HG03354 (cell line): ENCODE results near the gene SGSM1.

Source experiments
- ATAC-seq: cut with Tn5 transposase; IDR thresholded peaks from one replicate; pipeline ENCODE4 v1.9.1; 2021; ENCODE audit warnings: mild to moderate bottlenecking; ENCODE audit not compliant: unreplicated experiment, poor library complexity, severe bottlenecking

Gene SGSM1, protein sequence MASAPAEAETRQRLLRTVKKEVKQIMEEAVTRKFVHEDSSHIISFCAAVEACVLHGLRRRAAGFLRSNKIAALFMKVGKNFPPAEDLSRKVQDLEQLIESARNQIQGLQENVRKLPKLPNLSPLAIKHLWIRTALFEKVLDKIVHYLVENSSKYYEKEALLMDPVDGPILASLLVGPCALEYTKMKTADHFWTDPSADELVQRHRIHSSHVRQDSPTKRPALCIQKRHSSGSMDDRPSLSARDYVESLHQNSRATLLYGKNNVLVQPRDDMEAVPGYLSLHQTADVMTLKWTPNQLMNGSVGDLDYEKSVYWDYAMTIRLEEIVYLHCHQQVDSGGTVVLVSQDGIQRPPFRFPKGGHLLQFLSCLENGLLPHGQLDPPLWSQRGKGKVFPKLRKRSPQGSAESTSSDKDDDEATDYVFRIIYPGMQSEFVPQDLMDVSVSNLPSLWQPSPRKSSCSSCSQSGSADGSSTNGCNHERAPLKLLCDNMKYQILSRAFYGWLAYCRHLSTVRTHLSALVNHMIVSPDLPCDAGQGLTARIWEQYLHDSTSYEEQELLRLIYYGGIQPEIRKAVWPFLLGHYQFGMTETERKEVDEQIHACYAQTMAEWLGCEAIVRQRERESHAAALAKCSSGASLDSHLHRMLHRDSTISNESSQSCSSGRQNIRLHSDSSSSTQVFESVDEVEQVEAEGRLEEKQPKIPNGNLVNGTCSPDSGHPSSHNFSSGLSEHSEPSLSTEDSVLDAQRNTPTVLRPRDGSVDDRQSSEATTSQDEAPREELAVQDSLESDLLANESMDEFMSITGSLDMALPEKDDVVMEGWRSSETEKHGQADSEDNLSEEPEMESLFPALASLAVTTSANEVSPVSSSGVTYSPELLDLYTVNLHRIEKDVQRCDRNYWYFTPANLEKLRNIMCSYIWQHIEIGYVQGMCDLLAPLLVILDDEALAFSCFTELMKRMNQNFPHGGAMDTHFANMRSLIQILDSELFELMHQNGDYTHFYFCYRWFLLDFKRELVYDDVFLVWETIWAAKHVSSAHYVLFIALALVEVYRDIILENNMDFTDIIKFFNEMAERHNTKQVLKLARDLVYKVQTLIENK

DNA sequence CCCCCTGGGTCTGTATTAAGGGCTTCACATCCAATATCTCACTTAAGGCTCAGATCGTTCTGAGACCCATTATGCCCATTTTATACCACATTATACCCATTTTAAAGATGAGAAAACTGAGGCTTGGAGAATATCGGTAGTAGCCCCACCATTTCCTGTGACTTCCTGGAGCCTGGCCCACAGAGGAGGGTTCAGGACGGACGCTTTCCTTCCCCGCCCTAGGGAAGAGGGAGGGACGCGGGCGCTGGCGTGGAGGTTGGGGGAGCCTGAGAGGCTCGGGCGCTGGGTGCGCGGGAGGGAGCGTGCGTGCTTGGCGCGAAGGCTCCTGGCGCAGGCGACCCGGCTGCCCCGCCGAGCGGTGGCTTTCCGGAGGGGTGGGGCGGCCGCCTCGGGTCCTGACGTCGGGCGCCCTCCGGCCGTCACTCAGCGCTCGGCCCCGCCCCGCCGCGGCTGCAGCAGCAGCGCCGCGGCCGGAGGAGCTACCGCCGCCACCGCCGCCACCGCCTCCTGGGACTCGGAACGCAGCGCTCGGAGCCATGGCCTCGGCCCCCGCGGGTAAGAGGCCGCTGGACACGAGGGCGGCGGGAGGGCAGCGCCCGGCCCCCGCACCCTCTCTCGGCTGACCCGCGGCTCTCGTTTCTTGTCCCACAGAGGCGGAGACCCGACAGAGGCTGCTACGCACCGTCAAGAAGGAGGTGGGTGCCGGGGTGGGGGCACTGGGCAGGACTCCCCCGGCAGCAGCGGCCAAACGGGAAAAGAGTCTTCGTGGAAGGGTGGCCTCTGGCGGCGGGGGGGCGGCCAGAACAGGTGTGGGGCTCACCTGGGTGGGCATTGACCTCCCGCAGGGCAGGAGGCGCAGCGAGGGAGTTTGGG, at the start of gene SGSM1:
SGSM1 (plus strand) TSS at position 422 of the 873 bp plus-strand sequence; CDS start at position 537, 115 bp downstream.
- ATAC-seq = no peak

DNA sequence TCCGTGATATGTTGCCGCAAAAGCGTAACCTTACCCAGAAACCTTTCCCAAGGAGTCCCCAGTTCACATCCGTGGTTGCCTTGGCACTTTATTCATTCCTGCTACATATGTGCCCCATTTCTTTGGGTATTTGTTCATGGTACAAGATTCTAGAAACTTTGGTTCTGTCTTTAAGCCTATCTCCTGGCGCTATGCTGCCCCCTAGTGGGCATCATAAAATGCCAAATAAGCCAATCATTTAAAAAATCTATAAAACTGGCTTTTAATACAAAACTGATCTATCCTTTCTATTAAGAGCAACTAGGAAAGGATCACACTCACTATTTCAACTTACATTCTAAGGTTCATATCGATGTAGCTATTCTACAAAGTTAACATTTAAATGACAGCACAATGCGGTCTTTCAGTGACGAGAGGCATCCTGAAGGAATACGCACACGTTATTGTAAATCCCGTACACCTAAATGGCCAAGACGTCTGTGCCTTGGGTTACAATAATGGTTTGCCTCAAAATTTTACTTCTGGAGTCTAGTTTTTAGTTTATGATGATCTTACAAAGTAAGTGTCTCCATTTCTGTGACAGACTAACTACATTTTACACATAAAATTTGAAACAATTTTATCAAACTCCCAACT, 47.7 kb upstream of the SGSM1 start:
- no peak for ATAC-seq

DNA sequence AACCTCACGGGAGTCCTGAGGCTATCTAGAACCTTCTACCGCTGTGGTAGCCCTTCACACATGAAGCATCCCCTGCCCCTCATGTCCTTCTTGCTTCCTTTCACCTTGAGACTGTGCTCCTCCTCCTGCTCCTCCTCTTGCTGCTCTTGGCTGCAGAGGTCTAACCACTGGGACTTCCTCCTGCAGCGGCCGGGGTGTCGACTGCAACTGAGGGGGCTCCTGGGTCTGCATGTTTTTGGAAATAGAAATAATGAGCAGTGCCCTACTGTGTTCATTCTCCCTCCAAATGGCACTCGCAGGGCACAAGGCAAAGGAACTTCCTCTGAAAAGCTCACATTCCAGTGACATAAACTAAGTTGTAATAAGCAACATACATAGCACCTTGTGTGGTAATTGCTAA, 46.2 kb upstream of the SGSM1 start:
- ATAC-seq = no peak

DNA sequence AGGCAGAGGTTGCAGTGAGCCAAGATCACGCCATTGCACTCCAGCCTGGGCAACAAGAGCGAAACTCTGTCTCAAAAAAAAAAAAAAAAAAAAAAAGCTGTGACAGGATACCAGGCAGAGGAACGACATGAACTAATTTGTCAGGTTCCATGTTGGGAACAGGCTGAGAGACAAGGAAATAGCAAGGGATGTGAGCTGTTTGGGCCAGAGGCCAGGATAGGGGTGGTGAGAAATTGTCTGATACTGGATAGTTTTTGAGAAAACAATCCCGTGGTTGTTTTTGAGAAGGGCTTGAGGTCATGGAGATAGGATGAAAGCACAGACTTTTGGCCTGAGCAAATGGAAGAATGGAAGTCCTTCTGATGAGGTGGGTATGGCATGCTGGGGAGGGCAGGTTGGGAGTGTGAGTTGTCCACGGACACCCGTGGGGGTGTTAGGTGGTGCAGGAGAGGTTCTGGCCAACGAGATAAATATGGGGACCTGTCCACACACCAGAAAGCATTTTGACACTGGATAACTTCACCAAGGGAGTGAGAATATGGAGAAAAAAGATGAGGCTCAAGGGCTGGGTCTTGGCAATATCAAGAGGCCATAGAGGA, 45.2 kb upstream of the SGSM1 start:
- no peak for ATAC-seq

DNA sequence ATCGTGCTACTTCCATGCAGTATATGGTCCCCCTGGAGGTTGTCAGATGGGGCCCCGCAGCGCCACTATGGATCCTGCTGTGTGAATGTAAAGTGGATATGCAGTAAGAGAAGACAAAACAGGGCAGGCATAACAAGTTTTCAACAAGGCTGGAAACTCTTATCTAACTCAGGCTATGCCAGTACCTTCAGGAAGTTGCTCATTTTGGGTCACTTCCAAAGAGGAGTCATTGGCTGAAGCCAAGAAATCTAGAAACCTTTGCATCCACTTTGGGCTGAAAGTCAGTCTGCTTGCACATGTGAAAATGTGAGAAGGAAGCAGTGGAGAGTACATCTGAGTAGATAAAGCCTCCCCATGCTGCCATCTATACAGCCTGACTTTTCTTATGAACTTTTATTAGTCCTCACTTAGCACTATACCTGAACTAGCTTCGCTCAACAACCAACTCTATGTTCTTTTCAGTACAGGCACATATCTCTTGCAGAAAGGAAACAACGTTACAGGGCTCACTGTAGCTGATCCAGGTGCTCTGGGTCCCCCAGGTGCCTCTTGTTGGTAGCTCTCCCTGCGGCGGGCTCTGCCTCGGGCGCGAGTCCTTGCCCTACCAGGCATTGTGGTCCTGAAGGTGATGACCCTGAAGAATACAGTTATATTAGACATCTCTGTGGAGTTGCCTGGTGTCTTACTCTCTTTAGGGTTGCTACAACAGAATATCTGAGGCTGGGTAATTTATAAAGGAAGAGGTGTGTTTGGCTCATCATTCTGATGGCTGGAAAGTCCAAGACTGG, 43.9 kb upstream of the SGSM1 start:
- ATAC-seq = no peak

DNA sequence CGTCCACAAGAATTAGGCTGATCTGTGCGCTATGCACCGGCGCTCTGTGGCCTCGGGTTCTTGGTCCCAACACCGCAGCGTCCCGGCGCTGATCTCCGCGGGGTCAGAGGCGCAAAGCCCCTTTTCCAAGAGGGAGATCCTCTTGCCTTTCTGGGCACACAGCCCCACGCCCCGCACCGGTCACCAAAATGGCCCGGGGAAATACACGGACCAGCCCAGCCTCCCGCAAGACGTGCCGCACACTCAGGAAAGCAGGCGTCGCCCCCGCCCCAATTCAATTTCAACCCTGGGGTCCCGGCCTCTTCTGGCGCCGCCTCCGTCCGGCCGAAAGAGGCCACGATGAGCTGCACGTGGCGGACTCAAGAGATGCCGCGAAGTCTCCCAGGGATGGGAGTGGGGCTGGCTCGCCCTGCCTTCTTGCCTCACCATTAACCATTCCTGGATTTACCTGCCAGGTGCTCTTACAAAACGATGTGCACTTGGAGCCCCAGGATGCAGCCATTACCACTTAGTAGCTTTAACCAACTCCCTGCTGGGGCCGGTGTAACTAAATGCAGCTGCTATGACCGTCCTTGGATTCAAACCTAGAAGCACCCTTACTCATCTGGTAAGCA, 42.0 kb upstream of the SGSM1 start:
- no peak for ATAC-seq

DNA sequence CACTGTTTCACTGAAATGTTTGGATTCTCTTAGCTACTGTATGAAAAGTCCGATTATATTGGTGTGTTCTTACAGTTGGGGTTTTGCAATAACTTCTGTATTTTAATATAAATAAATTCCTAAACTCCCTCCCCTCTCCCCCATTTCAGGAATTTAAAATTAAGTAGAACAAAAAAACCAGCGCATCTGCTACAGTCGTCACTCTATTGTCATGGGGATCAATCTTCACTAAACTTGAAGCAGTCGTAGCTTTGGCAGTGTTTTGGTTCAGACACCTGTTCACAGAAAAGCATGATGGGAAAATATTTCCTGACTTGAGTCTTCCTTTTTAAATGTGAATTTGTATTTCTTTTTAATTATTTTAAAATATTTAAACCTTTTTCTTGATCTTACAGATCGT, 40.8 kb upstream of the SGSM1 start:
- no peak for ATAC-seq

DNA sequence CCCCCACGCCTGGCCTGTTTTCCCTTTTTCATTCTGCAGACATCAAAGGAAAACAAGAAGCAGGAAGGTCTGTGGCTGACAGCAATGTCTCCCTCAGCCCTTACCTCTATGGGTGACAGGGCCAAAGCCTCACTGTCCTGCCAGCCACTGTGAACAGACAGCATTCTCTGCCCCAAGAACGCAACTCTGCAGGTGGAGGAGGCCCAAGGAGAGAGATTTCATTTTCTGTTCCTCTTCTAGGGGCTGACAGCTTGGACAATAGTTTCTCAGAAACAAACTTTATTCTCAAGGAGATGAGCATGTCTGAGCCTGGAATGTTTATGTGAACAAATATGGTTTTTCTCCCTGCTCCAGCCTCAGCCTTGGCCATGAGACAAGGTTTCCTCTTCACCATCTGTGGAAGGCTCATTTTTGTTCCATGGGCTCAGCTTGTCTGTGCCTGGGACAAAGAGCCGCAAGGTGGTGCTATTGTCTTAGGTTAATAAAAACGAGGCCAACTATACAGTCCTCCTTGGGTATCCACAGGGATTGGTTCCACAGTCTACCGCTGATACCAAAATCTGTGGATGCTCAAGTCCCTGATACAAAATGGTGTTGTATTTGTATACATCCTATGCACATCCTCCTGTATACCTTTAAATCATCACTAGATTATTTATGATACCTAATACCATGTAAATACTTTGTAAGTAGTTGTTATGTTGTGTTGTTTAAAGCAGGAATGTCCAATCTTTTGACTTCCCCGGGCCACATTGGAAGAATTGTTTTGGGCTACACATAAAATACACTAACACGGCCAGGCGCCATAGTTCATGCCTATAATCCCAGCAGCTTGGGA, 37.3 kb upstream of the SGSM1 start:
- ATAC-seq = no peak

DNA sequence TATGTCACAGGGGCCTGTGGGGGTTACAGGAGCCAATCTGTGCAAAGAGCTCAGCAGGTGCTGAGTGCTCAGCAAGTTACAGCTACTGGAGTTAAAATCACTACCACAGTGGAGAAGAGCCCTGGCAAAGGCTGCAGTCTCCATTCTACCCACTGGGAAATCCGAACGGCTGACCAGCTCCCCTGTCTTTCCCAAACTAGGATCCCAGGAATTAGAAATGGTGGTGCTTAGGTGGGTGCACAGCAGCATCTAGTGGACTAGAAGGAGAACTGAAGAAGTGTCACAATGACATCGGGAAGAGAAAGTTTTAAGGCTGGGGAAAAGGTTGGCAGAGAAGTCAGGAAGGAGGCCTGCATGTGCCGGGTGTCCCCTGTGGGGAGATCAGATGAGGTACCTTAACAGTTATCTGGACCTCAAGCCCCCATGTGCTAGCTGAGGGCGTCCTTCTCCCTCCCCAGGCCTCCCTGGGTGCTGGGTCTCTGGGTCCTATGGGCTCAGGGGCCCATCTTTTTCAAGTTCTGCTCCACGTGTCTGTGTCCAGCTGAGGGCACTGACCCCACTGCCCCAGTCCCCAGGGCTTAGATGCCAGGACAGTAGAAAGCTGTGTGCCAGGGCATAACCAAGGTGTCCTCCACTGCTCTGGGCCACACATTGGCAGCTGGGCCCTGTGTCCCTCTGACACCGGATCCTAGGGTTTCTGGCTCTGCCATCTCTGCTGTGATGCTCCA, 33.4 kb upstream of the SGSM1 start:
- ATAC-seq = no peak

DNA sequence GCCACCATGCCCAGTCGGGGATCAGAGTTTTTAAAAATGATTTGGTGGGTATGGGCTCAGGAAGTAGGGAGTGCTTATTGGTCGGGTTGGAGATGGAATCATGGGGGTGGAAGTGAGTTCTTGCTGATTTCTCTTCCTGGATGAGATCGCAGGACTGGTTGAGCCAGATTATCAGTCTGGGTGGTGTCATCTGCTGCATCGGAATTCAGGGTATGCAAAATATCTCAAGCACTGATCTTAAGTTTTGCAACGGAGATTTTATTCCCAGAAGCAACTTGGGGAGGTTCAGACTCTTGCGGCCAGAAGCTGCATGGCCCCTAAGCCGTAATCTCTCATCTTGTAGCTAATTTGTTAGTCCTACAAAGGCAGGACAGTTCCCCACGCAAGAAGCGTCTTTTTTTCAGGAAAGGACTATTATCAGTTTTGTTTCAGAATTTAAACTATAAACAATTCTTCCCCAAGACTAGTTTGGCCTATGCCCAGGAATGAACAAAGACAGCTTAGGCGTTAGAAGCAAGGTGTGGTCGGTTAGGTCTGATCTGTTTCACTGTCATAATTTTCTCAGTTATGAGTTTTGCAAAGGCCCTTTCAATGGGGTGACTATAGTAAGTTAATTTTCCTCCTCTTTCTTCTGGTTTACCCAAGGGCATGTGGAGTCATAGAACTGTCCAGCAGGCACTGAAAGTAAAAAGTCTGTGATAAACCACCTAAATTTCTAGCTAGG, 30.1 kb upstream of the SGSM1 start:
- ATAC-seq = no peak

DNA sequence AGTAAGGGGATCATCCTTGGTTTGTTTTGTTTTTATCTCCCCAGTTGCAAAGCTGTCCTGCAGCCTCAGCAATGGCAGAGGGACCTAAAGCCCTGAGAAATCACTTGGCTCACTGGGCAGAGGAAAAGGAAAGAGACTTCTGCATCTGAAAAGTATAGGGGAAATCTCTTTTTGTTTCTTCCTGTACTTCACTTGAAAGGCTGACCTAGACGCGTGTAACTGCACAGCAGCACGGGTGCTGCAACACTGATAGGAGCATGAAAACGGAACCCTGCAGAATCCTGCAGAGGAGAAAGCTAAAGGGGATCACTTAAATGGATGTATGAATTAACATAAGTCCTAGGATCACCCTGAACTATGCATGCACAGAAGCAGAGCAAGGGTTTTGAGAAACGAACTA, 29.5 kb upstream of the SGSM1 start:
- no peak for ATAC-seq

DNA sequence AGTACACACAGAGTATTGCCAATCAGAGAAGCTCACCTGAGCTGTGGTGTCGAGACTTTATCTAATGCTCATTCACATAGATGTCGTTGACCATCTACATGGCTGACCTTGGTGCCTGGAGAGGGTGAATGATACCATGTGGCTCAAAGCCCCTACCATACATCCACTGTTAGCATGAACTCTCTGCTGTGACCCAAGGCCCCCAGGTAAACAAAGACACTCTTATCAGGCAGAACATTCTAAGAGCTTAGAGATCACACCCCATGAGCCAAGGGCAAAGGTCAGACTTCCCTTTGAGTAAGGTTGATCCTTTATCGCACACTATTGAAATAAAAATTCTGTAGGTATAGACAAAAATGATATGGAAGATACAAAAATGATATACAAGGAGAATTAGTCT, 16.5 kb upstream of the SGSM1 start:
- ATAC-seq = no peak

DNA sequence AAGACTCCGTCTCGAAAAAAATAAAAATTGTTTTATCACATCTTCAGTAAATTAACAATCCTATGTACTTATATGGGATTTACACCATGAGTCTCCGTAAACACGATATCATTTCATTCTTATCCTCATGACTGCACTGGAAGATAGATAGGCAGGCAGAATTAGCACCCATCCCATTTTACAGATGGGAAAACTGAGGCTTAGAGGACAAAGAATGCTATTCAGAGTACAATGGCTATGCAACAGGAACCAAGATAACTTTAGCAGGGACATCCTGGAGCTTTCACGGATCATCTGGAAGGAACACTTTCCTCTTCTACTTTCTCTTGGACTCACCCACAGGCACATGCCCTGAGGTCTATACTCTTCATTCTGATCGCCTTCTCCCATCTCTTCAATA, 14.6 kb upstream of the SGSM1 start:
- no peak for ATAC-seq

DNA sequence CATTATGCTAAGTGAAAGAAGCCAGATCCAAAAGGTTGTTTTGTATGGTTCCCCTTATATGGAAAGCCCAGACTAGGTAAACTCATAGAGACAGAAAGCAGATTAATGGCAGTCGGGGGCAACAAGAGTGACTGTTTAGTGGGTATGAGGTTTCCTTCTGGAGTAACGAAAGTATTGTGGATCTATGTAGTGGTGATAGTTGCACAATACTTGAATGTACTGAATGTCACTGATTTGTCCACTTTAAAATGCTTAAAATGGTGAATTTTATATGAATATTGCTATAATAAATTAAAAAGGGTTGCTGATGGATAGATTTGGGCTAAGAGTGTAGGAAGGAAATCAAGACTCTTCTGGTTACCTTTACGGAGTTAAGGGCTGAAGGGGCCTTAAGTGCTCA, 10.0 kb upstream of the SGSM1 start:
- ATAC-seq = no peak

DNA sequence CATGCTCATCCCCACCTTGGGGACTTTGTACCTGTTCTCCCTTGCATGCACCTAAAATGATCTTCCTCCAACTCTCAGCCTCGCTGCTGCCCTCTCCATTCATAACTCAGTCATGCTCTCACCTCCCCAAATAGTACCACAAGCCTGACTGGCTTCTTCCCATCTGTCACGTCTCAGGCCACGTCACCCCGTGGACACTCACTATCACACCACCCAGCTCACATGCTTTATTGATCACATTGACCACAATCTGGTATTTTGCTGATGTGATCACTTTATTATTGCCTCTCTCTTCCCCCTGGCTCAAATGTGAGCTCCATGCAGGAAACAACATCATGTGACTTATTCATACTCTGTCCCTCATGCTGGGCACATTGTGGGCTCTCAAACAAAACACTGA, 9.2 kb upstream of the SGSM1 start:
- ATAC-seq = no peak
